ENCODE measurements around the gene MKI67.
"Not testable (repeated sequence)": the region's sequence is repeated elsewhere in the genome, so short reads cannot be mapped to it uniquely, and the experiment has no call there.

MKI67 gene

GRCh38 chr10:128095027-128095752, 31.0 kb downstream of the MKI67 start:
- Histone ChIP-seq H3K36me3 (ENCODE audit: insufficient read depth, low read length) (peaks cover 23% of the 10 kb centered on the region; the same call in 1 of the 2 replicates), H3K27ac (no peak overlapping the region), H3K9me3 (ENCODE audit: low read depth, low read length) (no peaks in the 10 kb centered on the region), H3K4me3 (no peak overlapping the region), H3K9ac (ENCODE audit: insufficient read length) (no peak overlapping the region)
- no peak for DNase-seq (ENCODE audit: low read depth, low spot score)
- no peak for TF ChIP-seq EZH2 (IDR thresholded peaks at IDR 0.05)
- TF ChIP-seq POLR2AphosphoS5 (IDR thresholded peaks at IDR 0.05; ENCODE audit: borderline replicate concordance, low read depth, low read length), result no peak
- TF ChIP-seq FOXP2 (optimal IDR thresholded peaks at IDR 0.05; ENCODE audit: control extremely low read depth, extremely low read length, insufficient read depth), result no peak

DNA sequence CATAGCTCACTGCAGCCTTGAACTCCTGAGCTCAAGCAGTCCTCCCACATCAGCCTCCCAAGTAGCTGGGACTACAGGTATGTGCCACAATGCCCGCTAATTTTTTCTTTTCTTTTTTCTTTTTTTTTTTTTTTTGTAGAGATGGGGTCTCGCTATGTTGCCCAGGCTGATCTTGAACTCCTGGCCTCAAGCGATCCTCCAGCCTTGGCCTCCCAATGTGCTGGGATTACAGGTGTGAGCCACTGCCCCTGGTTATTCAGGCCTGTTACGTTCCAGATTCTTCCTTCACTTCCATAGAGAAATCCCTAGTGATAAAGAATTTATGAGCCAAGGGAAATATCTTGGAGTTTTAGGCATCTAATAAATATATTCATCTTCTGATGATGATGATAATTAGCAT, 31.6 kb downstream of the MKI67 start:
- not testable (repeated sequence) for DNase-seq (ENCODE audit: low read depth, low spot score); H3K9me3 ChIP-seq (ENCODE audit: low read depth, low read length); H3K27ac ChIP-seq; H3K4me3 ChIP-seq; H3K9ac ChIP-seq (ENCODE audit: insufficient read length)
- H3K36me3 ChIP-seq (ENCODE audit: insufficient read depth, low read length), result peaks cover 17% of the 10 kb centered on the region; the same call in 1 of the 2 replicates

DNA sequence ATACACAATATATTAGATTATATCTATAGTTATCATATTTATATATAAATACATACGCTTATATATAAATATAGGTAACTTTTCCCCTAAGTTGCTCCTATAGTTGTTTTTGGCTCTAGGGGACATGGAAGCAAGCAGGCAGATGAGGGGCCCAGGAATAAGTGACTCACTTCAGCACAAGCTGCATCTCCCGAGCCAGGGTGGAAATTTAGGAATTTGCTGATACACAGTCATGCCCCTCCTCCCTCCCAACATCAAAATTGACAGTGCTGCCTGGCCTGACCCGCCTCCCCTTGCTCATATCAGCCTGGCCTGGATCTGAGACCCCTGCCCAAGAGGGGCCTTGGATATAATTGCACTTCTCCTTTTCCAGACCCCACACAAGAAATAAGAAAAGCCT, 33.8 kb downstream of the MKI67 start:
- H3K9ac ChIP-seq (ENCODE audit: insufficient read length), result no peak overlapping the region
- no peaks in the 10 kb centered on the region for H3K9me3 ChIP-seq (ENCODE audit: low read depth, low read length)
- no peak for DNase-seq (ENCODE audit: low read depth, low spot score)
- H3K4me3 ChIP-seq, result no peak overlapping the region
- TF ChIP-seq EZH2 (IDR thresholded peaks at IDR 0.05), result no peak
- TF ChIP-seq POLR2AphosphoS5 (IDR thresholded peaks at IDR 0.05; ENCODE audit: borderline replicate concordance, low read depth, low read length), result no peak
- no peak for TF ChIP-seq FOXP2 (optimal IDR thresholded peaks at IDR 0.05; ENCODE audit: control extremely low read depth, extremely low read length, insufficient read depth)
- no peaks in the 10 kb centered on the region; the same call in 1 of the 2 replicates for H3K36me3 ChIP-seq (ENCODE audit: insufficient read depth, low read length)
- no peak overlapping the region for H3K27ac ChIP-seq

GRCh38 chr10:128091636-128092210, 34.5 kb downstream of the MKI67 start:
- H3K9ac ChIP-seq (ENCODE audit: insufficient read length), result no peak overlapping the region
- no peak for TF ChIP-seq POLR2AphosphoS5 (IDR thresholded peaks at IDR 0.05; ENCODE audit: borderline replicate concordance, low read depth, low read length)
- no peak for TF ChIP-seq EZH2 (IDR thresholded peaks at IDR 0.05)
- no peak for TF ChIP-seq FOXP2 (optimal IDR thresholded peaks at IDR 0.05; ENCODE audit: control extremely low read depth, extremely low read length, insufficient read depth)
- no peak overlapping the region for H3K4me3 ChIP-seq
- DNase-seq (ENCODE audit: low read depth, low spot score), result no peak
- H3K36me3 ChIP-seq (ENCODE audit: insufficient read depth, low read length), result no peaks in the 10 kb centered on the region
- no peak overlapping the region for H3K27ac ChIP-seq
- no peaks in the 10 kb centered on the region for H3K9me3 ChIP-seq (ENCODE audit: low read depth, low read length)

GRCh38 chr10:128087884-128088709, 38.1 kb downstream of the MKI67 start:
- no peaks in the 10 kb centered on the region for H3K9me3 ChIP-seq (ENCODE audit: low read depth, low read length)
- no peak overlapping the region for H3K27ac ChIP-seq
- no peak for TF ChIP-seq FOXP2 (optimal IDR thresholded peaks at IDR 0.05; ENCODE audit: control extremely low read depth, extremely low read length, insufficient read depth)
- TF ChIP-seq POLR2AphosphoS5 (IDR thresholded peaks at IDR 0.05; ENCODE audit: borderline replicate concordance, low read depth, low read length), result no peak
- TF ChIP-seq EZH2 (IDR thresholded peaks at IDR 0.05), result no peak
- H3K4me3 ChIP-seq, result no peak overlapping the region
- no peak overlapping the region for H3K9ac ChIP-seq (ENCODE audit: insufficient read length)
- no peak for DNase-seq (ENCODE audit: low read depth, low spot score)
- no peaks in the 10 kb centered on the region for H3K36me3 ChIP-seq (ENCODE audit: insufficient read depth, low read length)

DNA sequence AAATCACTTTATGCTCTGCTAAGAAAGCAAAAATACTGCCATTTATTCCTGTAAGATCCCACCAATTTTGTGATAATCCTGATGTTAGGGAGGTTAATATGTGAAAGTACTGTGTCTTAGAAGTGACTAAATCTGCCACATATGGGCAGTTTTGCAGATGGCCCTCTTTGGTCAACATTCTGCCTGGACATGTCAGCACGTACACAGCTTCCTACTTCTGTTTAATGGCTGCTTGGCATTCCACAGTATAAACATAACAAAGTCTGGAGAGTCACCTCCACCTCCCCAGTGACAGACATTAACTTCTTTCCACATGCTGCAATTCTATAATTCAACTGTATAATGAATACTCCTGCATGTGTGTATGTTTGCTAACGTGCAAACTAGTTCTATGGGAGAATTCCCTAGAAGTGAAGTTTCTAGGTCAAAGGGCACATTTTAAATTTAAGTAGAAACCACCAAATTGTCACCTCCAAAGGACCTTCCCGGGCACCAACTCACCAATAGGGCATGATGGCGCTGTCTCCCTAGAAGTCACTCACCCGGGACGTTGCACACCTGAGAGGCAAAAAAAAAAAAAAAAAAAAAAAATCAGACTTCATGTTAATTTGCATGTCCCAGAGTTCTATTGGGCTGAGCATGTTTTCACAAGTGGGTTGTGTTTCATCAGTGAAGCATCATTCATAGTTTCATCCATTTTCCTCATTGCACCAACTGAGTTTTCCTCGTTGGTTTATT, 38.9 kb downstream of the MKI67 start:
- Histone ChIP-seq H3K9me3 (ENCODE audit: low read depth, low read length) (no peaks in the 10 kb centered on the region), H3K27ac (no peak overlapping the region), H3K4me3 (no peak overlapping the region), H3K36me3 (ENCODE audit: insufficient read depth, low read length) (no peaks in the 10 kb centered on the region), H3K9ac (ENCODE audit: insufficient read length) (no peak overlapping the region)
- no peak for DNase-seq (ENCODE audit: low read depth, low spot score)
- TF ChIP-seq POLR2AphosphoS5 (IDR thresholded peaks at IDR 0.05; ENCODE audit: borderline replicate concordance, low read depth, low read length), result no peak
- TF ChIP-seq FOXP2 (optimal IDR thresholded peaks at IDR 0.05; ENCODE audit: control extremely low read depth, extremely low read length, insufficient read depth), result no peak
- TF ChIP-seq EZH2 (IDR thresholded peaks at IDR 0.05), result no peak

- TF ChIP-seq POLR2AphosphoS5 (IDR thresholded peaks at IDR 0.05; ENCODE audit: borderline replicate concordance, low read depth, low read length) (no peak), EZH2 (IDR thresholded peaks at IDR 0.05) (no peak), FOXP2 (optimal IDR thresholded peaks at IDR 0.05; ENCODE audit: control extremely low read depth, extremely low read length, insufficient read depth) (no peak)
- no peak overlapping the region for H3K9ac ChIP-seq (ENCODE audit: insufficient read length)
- H3K27ac ChIP-seq, result no peak overlapping the region
- no peaks in the 10 kb centered on the region for H3K9me3 ChIP-seq (ENCODE audit: low read depth, low read length)
- H3K36me3 ChIP-seq (ENCODE audit: insufficient read depth, low read length), result no peaks in the 10 kb centered on the region
- DNase-seq (ENCODE audit: low read depth, low spot score), result no peak
- no peak overlapping the region for H3K4me3 ChIP-seq
Measured at GRCh38 chr10:128086003-128086863, 40.0 kb downstream of the MKI67 start.
